Measurements from ENCODE around the gene YOD1. TPM values are rescaled to one million over a fixed set of nuclear protein-coding genes. Genes with fewer than 3 reads are reported as not detected.

Gene YOD1
- total RNA-seq, 6 donors from 2014 or later: 6.0 to 24.4 (median 9.4) TPM

DNA sequence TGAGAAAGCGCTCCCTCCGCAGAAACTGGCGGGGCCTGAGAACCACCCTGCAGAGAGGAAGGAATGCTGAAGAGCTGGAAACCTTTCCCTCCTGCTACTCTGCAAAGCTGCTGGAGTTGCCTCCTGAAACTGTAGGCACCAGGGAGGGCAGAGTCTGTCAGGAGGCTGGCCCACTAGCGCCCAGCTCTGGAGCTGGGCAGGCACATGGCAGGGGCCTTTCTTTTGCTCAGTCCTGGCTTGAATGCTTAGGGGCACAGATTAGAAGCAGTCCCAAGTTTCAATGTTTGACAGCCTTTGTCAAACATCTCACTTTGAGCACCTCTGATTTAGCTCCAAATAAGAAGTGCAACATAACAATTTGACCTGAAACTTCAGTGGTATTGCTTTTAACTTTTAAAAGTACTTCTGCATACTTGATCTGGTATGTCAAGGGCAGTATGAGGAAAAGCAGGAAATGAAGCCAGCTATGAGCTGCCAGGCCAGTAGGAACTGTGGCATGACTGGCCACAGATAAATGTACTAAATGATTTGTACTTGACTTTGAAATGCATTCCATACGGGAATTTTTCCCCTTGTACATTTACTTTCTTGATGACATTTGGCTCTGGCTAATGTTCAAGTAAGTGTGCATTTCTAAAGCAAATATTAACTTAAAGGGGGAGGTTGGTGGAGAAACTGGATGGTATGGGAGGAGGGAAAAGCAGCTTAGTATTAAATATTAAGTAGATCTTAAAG lies 25.7 kb downstream of the YOD1 start:
- no peaks in the 10 kb centered on the region for H3K9me3 ChIP-seq
- ATAC-seq (ENCODE audit: low FRiP score in 2 of 2): peak; percentile 54 to 77
- peak; percentile 50 to 71 for DNase-seq
- peak; percentile 20 to 95 (median 82) for TF ChIP-seq EP300 (IDR thresholded peaks at IDR 0.05)
- TF ChIP-seq POLR2AphosphoS5 (IDR thresholded peaks at IDR 0.05): peak in 1 of 2 donors; percentile 76
- peak in 2 of 4 donors; percentile 17 to 38 for TF ChIP-seq POLR2A (IDR thresholded peaks at IDR 0.05)
- TF ChIP-seq, protein P1, sequence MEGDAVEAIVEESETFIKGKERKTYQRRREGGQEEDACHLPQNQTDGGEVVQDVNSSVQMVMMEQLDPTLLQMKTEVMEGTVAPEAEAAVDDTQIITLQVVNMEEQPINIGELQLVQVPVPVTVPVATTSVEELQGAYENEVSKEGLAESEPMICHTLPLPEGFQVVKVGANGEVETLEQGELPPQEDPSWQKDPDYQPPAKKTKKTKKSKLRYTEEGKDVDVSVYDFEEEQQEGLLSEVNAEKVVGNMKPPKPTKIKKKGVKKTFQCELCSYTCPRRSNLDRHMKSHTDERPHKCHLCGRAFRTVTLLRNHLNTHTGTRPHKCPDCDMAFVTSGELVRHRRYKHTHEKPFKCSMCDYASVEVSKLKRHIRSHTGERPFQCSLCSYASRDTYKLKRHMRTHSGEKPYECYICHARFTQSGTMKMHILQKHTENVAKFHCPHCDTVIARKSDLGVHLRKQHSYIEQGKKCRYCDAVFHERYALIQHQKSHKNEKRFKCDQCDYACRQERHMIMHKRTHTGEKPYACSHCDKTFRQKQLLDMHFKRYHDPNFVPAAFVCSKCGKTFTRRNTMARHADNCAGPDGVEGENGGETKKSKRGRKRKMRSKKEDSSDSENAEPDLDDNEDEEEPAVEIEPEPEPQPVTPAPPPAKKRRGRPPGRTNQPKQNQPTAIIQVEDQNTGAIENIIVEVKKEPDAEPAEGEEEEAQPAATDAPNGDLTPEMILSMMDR (IDR thresholded peaks at IDR 0.05): no peak
- WGBS, 2 donors: 33 to 64% methylated on average over 4 to 5 of the region's 5 CpGs
- peak overlapping the region; percentile 82 to 90 (median 84) for H3K27ac ChIP-seq
- no peaks in the 10 kb centered on the region for H3K27me3 ChIP-seq
- H3K4me1 ChIP-seq: peaks cover 16 to 55% (median 54%) of the 10 kb centered on the region in 4 donors
- H3K4me3 ChIP-seq: no peak overlapping the region
- peaks cover 0 to 9% (median 3%) of the 10 kb centered on the region in 4 donors for H3K36me3 ChIP-seq

DNA sequence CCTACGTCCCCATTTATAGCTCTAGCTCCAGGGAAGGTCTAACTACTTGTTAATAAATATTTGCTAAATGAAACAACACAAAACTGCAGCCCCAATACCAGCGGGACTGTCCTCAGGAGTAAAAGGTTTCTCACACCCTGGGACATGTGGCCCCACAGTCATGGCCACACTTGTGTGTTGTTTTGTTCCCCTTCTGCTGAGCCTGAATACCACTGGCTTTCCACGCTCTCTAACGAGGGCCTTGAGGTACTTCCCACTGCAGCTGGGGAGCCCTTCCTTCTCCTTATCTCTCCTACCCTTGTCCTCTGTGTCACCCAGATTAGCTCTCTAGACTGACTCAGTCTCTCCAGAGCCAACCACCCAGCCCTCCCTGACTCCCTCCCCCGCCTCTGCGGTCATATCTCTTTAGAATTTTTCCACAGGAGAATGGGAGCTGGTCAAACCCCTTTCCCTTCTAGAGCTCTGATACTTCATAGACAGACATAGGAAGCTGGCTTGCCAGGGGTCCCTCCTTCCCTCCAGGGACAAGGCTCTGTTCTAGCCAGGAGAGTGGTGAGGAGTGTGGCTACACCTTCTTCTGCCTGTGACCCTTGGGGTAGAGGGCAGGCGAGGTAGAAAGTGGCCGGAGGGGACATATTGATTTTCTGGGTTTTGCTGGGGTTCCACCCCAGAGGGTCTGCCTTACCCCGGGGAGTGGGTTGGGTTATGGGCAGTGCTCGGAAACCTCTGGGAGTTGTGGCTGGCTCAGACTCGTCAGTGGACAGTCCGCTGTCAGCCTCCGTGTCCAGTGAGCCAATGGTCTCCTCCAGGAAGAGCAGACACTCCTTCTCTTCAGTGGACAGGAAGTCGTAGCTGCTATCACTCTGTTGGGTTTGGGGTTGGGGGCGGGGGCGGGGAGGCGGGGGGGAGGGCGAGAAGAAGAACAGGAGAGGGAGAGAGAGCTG lies 26.5 kb downstream of the YOD1 start:
- Histone ChIP-seq H3K4me1 (peaks cover 16 to 56% (median 56%) of the 10 kb centered on the region in 4 donors), H3K36me3 (peaks cover 0 to 9% (median 3%) of the 10 kb centered on the region in 4 donors), H3K27ac (peak overlapping the region; percentile 82 to 90 (median 84)), H3K27me3 (no peaks in the 10 kb centered on the region), H3K9me3 (no peaks in the 10 kb centered on the region), H3K4me3 (no peak overlapping the region)
- ATAC-seq (ENCODE audit: low FRiP score in 2 of 2) (peak in 1 of 2 donors; percentile 39), DNase-seq (peak in 1 of 2 donors; percentile 50)
- 54 to 58% methylated on average over 14 of the region's 18 CpGs for WGBS, 2 donors
- TF ChIP-seq POLR2A (IDR thresholded peaks at IDR 0.05): no peak
- TF ChIP-seq EP300 (IDR thresholded peaks at IDR 0.05): peak in 1 of 4 donors; percentile 38
- TF ChIP-seq POLR2AphosphoS5 (IDR thresholded peaks at IDR 0.05): peak in 1 of 2 donors; percentile 43

DNA sequence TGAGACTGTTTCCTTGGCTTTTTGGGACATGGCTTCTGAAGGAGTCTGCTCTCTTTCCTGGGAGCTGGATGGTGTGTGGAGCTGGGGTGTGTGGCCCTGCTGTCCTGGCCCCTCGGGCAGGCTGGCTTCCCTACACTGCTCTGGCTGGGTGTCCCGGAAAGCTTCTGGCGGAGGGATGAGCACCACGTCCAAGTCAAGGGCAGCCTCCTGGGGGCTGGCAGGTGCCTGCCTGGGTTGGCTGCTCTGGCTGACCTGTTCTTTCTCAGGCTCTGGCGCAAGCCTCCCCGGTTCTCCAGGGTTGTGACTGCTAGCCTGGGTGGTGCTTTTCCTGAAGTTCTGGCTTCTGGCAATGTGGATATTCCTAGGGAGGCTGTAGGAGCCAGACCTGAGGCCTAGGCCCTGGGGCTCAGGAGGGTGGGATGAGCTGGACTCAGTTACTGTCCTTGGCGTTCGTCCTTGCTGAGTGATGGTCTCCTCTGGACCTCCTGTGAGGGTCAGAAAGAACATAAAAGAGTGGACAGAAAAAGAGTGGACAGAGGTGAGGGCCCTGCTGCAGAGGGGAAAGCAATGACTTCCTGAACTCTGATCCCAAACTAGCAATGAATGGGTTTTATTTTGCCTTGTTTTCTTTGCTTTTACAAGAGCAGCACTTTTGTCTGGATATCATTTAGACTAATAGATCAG lies 27.9 kb downstream of the YOD1 start:
- H3K36me3 ChIP-seq: peaks cover 0 to 9% (median 3%) of the 10 kb centered on the region in 4 donors
- TF ChIP-seq EP300 (IDR thresholded peaks at IDR 0.05) (no peak), POLR2A (IDR thresholded peaks at IDR 0.05) (no peak), POLR2AphosphoS5 (IDR thresholded peaks at IDR 0.05) (no peak)
- TF ChIP-seq, protein P1 (IDR thresholded peaks at IDR 0.05): no peak
- H3K4me3 ChIP-seq: no peak overlapping the region
- no peak for ATAC-seq (ENCODE audit: low FRiP score in 2 of 2)
- peak in 1 of 2 donors; percentile 41 for DNase-seq
- peaks cover 16 to 64% (median 56%) of the 10 kb centered on the region in 4 donors for H3K4me1 ChIP-seq
- no peaks in the 10 kb centered on the region for H3K9me3 ChIP-seq
- no peaks in the 10 kb centered on the region for H3K27me3 ChIP-seq
- peak overlapping the region; percentile 82 to 90 (median 84) for H3K27ac ChIP-seq
- WGBS, 2 donors: 70 to 93% methylated on average over 4 to 8 of the region's 8 CpGs

DNA sequence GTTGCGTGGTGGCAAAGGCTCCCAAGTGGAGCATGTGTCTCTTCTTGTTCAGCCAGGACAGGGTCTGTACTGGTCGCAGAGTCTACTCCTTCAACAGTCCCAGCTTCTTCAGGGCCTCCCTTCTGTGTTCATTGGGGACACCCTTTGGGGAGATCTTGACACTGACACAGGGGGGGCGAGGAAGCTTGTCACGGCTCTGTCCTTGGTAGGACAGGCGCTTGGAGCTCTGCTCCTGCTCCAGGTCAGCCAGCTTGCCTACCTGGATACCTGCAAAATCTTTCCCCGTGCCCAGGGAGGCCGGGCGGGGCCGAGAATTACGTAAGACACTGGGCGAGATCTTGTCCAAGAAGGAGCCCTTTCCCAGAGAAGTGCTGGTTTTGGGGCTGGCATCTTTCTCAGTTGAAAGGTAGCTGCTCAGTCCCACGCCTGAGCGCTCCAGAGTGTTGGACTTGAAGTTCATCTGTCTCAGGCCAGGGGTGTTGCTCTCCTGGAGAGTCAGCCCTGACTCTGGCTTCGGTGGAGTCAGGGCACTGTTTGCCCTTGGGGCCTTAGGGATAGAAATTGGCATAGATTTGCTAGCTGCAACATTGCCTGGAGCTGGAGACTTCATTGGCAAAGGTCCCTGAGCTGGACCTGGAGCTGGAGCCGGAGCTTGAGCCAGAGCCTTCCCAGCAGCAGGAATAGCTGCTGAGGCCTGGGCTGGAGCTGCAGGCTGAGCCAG lies 29.0 kb downstream of the YOD1 start:
- Histone ChIP-seq H3K4me3 (no peak overlapping the region), H3K36me3 (peaks cover 0 to 9% (median 3%) of the 10 kb centered on the region in 4 donors), H3K27me3 (no peaks in the 10 kb centered on the region), H3K4me1 (peaks cover 16 to 68% (median 55%) of the 10 kb centered on the region in 4 donors), H3K9me3 (no peaks in the 10 kb centered on the region), H3K27ac (peak overlapping the region; percentile 82 to 90 (median 84))
- no peak for ATAC-seq (ENCODE audit: low FRiP score in 2 of 2)
- peak; percentile 40 to 58 for DNase-seq
- 70 to 86% methylated on average over 12 to 15 of the region's 15 CpGs for WGBS, 2 donors
- TF ChIP-seq EP300 (IDR thresholded peaks at IDR 0.05) (no peak), POLR2AphosphoS5 (IDR thresholded peaks at IDR 0.05) (no peak), POLR2A (IDR thresholded peaks at IDR 0.05) (peak in 1 of 4 donors; percentile 22)
- TF ChIP-seq, protein P1 (IDR thresholded peaks at IDR 0.05): no peak

All from upper lobe of left lung (tissue), 6 donors.